BE2C (cell line): ENCODE results near the gene MTRFR.

Source experiments
- DNase-seq: peaks from one replicate; pipeline ENCODE4 v3.0.0-alpha.2; 2020
- H3K27me3 ChIP-seq: fragments of 250-450 bp; sonication (Bioruptor Pico); 2 replicates; pipeline ENCODE4 v1.5.1; 2020; ENCODE audit warnings: mild to moderate bottlenecking
- H3K36me3 ChIP-seq: fragments of 250-450 bp; sonication (Bioruptor Pico); 2 replicates; pipeline ENCODE4 v1.5.1; 2020; ENCODE audit warnings: mild to moderate bottlenecking
- H3K4me1 ChIP-seq: fragments of 250-450 bp; sonication (Bioruptor Pico); 2 replicates; pipeline ENCODE4 v1.5.1; 2020
- H3K4me3 ChIP-seq: 2 replicates; pipeline ENCODE4 v1.5.1; 2011; ENCODE audit warnings: low read depth, low read length
- H3K9me3 ChIP-seq: fragments of 250-450 bp; sonication (Bioruptor Pico); 2 replicates; pipeline ENCODE4 v1.5.1; 2020
- CTCF ChIP-seq: IDR thresholded peaks from 2 replicates; pipeline ENCODE4 v1.5.1; 2012; ENCODE audit warnings: mild to moderate bottlenecking, low read depth, low read length

MTRFR gene

DNA sequence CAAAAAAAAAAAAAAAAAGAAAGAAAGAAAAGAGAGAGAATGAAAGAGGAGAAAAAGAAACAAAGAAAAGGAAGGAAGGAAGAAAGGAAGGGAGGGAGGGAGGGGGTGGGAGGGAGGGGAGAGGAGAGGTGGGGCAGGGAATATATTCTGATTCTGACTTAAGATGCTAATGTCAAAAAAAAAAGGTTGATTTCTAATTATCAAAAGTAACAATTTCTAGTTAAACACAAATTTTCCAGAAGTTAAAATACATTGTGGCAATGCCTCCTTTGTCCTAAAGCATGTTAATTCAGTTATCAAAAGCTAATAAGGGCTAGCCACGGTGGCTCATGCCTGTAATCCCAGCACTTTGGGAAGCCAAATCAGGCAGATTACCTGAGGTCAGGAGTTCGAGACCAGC is 7.8 kb upstream of the MTRFR start:
- no peak for DNase-seq
- no peak for TF ChIP-seq CTCF
- Histone ChIP-seq H3K4me3 (no peak overlapping the region), H3K36me3 (peaks cover 65% of the 10 kb centered on the region), H3K9me3 (no peaks in the 10 kb centered on the region), H3K4me1 (peaks cover 5% of the 10 kb centered on the region), H3K27me3 (no peaks in the 10 kb centered on the region)

DNA sequence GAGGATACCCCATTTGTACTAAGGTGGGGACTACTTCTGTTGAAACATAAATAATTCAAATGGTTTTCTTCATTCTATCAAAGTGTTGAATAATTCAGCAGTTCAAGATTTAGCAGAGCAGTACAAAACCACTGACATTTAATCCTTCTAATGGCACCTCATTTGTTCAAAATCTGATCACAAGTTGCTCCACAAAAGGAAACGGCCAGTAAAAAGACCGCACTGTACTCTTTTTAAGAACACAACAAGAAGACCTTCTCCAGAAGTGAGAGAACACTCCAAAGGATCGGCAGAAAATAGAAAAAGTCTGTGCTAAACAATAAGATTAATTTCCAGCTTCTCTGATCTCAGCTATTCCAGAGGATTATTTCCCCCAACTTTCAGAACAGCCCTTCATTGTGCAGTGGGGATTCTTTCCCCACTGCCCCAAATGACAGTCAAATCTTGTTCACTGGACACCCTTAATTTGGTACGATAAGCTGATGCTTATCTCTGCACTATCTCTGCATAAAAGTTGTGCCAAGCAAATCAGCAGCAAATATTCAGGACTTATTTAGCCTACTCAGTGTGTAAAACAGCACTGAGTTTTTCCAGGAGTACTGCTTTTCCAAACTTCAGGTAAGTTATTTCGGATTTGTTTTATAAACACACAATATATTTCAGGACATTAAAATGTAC is 5.5 kb upstream of the MTRFR start:
- DNase-seq = no peak
- Histone ChIP-seq H3K36me3 (peaks cover 45% of the 10 kb centered on the region), H3K4me1 (peaks cover 5% of the 10 kb centered on the region), H3K27me3 (no peaks in the 10 kb centered on the region), H3K9me3 (no peaks in the 10 kb centered on the region), H3K4me3 (no peak overlapping the region)
- TF ChIP-seq CTCF = no peak

DNA sequence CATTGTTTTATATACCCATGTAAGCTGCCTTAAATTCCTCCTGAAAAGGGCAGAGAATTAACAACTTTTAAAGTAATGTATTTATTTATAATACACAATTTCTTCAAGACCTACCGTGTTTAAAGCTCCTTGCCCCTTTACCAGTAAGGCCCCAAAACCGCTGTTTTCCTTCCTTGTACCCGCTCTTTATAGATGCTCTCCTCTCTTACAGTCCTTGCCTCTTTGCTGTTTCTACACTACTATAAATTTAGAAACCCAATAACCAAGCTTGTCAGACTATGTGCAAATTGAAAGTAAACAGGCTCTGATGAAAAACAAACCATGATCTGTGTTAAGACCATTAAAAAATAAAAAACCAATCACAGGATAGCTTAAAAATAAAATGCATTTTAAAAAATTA is 4.2 kb upstream of the MTRFR start:
- peaks cover 5% of the 10 kb centered on the region for H3K4me1 ChIP-seq
- H3K27me3 ChIP-seq = no peaks in the 10 kb centered on the region
- no peaks in the 10 kb centered on the region for H3K9me3 ChIP-seq
- TF ChIP-seq CTCF = no peak
- H3K4me3 ChIP-seq = no peak overlapping the region
- peaks cover 39% of the 10 kb centered on the region for H3K36me3 ChIP-seq
- DNase-seq = no peak

DNA sequence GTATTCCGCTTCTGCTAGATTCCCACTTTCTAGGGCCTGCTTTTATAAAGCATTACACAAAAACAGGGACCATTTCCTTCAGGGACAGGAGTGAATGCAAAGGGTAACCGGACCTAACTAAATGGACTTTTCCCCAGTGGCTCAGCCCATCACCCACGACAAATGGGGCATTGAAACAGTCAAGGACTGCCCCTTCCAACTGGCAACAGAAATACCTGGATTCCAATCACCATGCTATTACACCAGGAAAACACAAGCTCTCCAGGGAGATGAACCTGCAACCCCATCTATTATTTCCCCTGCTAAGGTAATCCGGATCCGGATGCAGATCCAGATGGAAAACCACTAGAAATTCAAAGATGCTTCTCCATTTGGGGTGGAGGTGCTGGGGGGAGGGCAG is 1.3 kb upstream of the MTRFR start:
- DNase-seq = no peak

GRCh38 chr12:123232472-123232806 is 797 bp upstream of the MTRFR start:
- no peak for TF ChIP-seq CTCF
- Histone ChIP-seq H3K4me3 (peak overlapping the region; percentile 92), H3K36me3 (peaks cover 30% of the 10 kb centered on the region), H3K4me1 (peaks cover 5% of the 10 kb centered on the region), H3K9me3 (no peaks in the 10 kb centered on the region), H3K27me3 (no peaks in the 10 kb centered on the region)
- no peak for DNase-seq

More for the DNA sequence above, 1.3 kb upstream of the MTRFR start:
- Histone ChIP-seq H3K4me1 (peaks cover 5% of the 10 kb centered on the region), H3K4me3 (peak overlapping the region; percentile 92), H3K27me3 (no peaks in the 10 kb centered on the region), H3K36me3 (peaks cover 30% of the 10 kb centered on the region), H3K9me3 (no peaks in the 10 kb centered on the region)
- no peak for TF ChIP-seq CTCF

DNA sequence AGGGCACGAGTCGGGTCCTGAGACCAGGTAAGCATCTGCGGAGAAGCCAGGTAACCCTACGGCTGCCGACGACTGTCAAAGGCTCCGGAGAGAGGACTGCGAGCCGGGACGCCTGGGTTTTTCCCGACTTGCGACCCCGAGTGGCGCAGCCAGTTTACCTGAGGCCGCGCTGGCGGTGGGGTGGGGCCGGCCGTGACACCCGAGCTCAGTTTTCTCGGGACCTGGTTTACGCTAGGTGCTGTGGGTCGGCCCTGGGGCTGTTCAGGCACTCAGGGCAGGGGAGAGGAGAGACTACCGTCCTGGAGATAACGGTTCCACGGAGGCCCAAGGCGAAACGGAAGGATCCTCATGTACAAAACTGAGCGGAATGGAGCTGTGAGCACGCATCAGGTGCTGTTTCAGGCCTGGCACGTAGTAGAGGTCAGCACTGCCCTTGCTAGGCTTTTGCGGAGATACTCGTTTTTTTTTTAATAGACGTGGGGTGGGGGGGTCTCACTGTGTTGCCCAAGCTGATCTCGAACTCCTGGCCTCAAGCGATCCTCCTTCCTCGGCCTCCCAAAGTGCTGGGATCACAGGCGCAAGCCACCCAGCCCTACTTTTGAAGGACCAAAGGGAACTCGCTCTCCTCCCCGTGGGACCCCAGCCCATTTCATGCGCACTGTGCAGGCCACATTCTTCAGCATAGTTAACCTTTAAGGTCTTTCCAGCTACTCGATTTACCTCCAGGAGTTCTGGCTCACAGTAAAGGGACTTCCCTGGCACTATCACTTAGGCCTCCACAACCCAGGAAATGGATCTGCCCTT is 471 bp downstream of the MTRFR start:
- no peak for DNase-seq
- H3K27me3 ChIP-seq = no peaks in the 10 kb centered on the region
- peak overlapping the region; percentile 92 for H3K4me3 ChIP-seq
- TF ChIP-seq CTCF = no peak
- H3K4me1 ChIP-seq = no peaks in the 10 kb centered on the region
- H3K9me3 ChIP-seq = no peaks in the 10 kb centered on the region
- peaks cover 24% of the 10 kb centered on the region for H3K36me3 ChIP-seq
